ENCODE results near the gene HNRNPF. TPM values are rescaled to one million over a fixed set of nuclear protein-coding genes. Genes with fewer than 3 reads are reported as not detected.
A peak's percentile ranks its signal among the peaks of the same experiment; 100 is the strongest.
"Not testable (repeated sequence)": the region's sequence is repeated elsewhere in the genome, so short reads cannot be mapped to it uniquely, and the experiment has no call there.

Gene HNRNPF
- total and polyA plus RNA-seq, 4 donors, result 79.1 to 237 (median 176) TPM

DNA sequence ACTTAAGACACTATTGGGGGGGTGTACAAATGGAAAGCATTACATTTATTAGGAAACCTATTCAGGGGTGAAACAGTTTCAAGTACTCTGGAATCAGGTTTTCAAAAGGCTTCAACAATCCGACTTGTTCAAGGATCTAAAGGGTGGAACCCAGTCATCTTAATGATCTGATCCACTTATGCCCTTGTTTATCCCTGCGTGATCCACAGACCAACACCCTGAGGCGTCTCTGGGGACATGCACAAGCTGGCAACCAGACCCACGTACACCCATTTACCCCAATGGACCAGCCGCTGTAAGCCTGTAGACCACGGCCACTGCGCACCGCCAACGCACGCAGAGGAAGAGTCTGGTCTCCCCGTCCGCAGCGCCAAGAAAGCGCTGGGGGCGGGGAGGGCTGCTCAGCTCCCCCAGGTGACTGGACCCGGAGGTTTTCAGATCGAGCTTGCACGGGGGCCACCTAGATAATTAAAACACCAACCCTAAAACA, 13.4 kb downstream of the HNRNPF start:
- no peak for TF ChIP-seq CTCF (IDR thresholded peaks at IDR 0.05; ENCODE audit: control extremely low read depth, extremely low read depth)
- Histone ChIP-seq H3K27ac (ENCODE audit: low read depth in 1 of 2, low read length in 1 of 2) (peak overlapping the region; percentile 77 to 94), H3K4me1 (ENCODE audit: control insufficient read depth in 5 of 5, insufficient read depth in 5 of 5, low read length in 5 of 5) (peaks cover 0 to 23% (median 10%) of the 10 kb centered on the region in 5 donors), H3K4me3 (peak overlapping the region; percentile 47), H3K9ac (ENCODE audit: insufficient read depth in 1 of 2, low read length in 2 of 2) (peak overlapping the region in 1 of 2 donors; percentile 62), H3K9me3 (ENCODE audit: control insufficient read depth in 4 of 4, insufficient read depth in 3 of 4, low read length in 3 of 4) (no peaks in the 10 kb centered on the region), H3K36me3 (ENCODE audit: control insufficient read depth in 4 of 4, insufficient read depth in 4 of 4, low read length in 4 of 4) (peaks cover 18 to 40% (median 28%) of the 10 kb centered on the region in 4 donors), H3K27me3 (ENCODE audit: control insufficient read depth in 3 of 3, insufficient read depth in 3 of 3, low read length in 2 of 3) (no peaks in the 10 kb centered on the region)
- DNase-seq (peak in 1 of 3 donors; percentile 36), ATAC-seq (ENCODE audit: insufficient read depth, low FRiP score) (no peak)
- 23 to 57% methylated on average over 18 of the region's 18 CpGs for WGBS, 2 donors

DNA sequence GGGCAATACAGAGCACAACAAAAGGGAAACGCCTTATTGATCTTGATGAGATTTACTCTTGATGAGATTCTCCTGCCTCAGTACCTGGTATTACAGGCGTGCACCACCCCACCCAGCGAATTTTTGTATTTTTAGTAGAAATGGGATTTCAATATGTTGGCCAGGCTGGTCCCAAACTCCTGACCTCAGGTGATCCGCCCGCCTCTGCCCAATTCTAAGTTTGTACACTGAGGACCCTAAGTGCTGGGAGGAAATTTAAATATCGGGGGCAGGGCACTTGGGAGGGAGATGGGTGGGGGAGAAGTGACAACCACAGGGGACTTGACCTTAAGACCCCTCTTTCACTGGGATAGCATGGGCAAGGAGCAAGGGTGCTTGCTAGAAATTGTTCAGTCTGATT, 14.1 kb downstream of the HNRNPF start:
- no peak for TF ChIP-seq CTCF (IDR thresholded peaks at IDR 0.05; ENCODE audit: control extremely low read depth, extremely low read depth)
- Histone ChIP-seq H3K4me1 (ENCODE audit: control insufficient read depth in 5 of 5, insufficient read depth in 5 of 5, low read length in 5 of 5) (peaks cover 0 to 23% (median 10%) of the 10 kb centered on the region in 5 donors), H3K27ac (ENCODE audit: low read depth in 1 of 2, low read length in 1 of 2) (no peak overlapping the region), H3K9me3 (ENCODE audit: control insufficient read depth in 4 of 4, insufficient read depth in 3 of 4, low read length in 3 of 4) (no peaks in the 10 kb centered on the region), H3K36me3 (ENCODE audit: control insufficient read depth in 4 of 4, insufficient read depth in 4 of 4, low read length in 4 of 4) (peaks cover 22 to 47% (median 32%) of the 10 kb centered on the region in 4 donors), H3K27me3 (ENCODE audit: control insufficient read depth in 3 of 3, insufficient read depth in 3 of 3, low read length in 2 of 3) (no peaks in the 10 kb centered on the region), H3K4me3 (no peak overlapping the region), H3K9ac (ENCODE audit: insufficient read depth in 1 of 2, low read length in 2 of 2) (peak overlapping the region in 1 of 2 donors; percentile 62)
- DNase-seq (no peak), ATAC-seq (ENCODE audit: insufficient read depth, low FRiP score) (no peak)
- 85% methylated on average over 6 of the region's 6 CpGs for WGBS, 2 donors

DNA sequence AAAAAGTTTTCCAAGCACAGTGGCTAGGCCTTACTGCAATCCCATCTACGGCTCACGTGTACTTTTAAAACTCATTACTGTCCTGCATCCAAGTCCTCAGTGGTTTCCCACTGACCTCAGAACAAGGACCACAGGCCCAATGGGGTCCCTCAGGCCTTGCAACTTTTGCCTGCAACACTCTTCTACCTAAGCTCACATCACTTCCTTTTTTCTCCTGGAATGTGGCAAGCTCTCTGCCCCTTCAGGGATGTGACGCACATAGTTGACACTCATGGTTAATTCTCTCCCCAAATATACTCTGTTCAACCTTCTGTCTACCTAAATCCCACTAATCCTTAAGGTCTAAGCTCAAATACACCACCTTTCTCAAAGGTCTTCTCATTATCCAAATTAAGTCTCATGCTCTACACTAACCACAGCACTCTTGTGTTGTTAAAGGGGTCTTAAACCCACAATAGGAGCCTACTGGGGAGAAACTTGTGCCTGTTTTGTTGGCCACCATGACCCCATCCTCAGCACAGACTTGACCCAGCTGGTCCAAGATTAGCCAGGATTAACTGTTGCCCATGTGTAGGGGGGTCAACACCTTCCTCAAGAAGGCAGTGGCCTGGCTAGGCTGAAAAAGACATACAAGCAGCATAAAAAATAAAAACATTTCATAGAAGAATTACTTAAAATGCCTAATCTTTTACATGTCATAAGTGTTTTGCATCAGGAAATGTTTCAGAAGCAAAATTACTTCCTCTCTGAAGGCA, 15.2 kb downstream of the HNRNPF start:
- ATAC-seq (ENCODE audit: insufficient read depth, low FRiP score) (no peak), DNase-seq (no peak)
- 72 to 84% methylated on average over 3 of the region's 3 CpGs for WGBS, 2 donors
- TF ChIP-seq CTCF (IDR thresholded peaks at IDR 0.05; ENCODE audit: control extremely low read depth, extremely low read depth), result no peak
- peaks cover 0 to 23% (median 6%) of the 10 kb centered on the region in 5 donors for H3K4me1 ChIP-seq (ENCODE audit: control insufficient read depth in 5 of 5, insufficient read depth in 5 of 5, low read length in 5 of 5)
- no peaks in the 10 kb centered on the region for H3K27me3 ChIP-seq (ENCODE audit: control insufficient read depth in 3 of 3, insufficient read depth in 3 of 3, low read length in 2 of 3)
- no peak overlapping the region for H3K4me3 ChIP-seq
- H3K9me3 ChIP-seq (ENCODE audit: control insufficient read depth in 4 of 4, insufficient read depth in 3 of 4, low read length in 3 of 4), result no peaks in the 10 kb centered on the region
- H3K27ac ChIP-seq (ENCODE audit: low read depth in 1 of 2, low read length in 1 of 2), result peak overlapping the region in 1 of 2 donors; percentile 8
- H3K36me3 ChIP-seq (ENCODE audit: control insufficient read depth in 4 of 4, insufficient read depth in 4 of 4, low read length in 4 of 4), result peaks cover 24 to 47% (median 32%) of the 10 kb centered on the region in 4 donors
- H3K9ac ChIP-seq (ENCODE audit: insufficient read depth in 1 of 2, low read length in 2 of 2), result peak overlapping the region in 1 of 2 donors; percentile 3

GRCh38 chr10:43393186-43393585, 15.8 kb downstream of the HNRNPF start:
- not testable (repeated sequence) for ATAC-seq (ENCODE audit: insufficient read depth, low FRiP score); DNase-seq; H3K9ac ChIP-seq (ENCODE audit: insufficient read depth in 1 of 2, low read length in 2 of 2); H3K9me3 ChIP-seq (ENCODE audit: control insufficient read depth in 4 of 4, insufficient read depth in 3 of 4, low read length in 3 of 4); H3K4me3 ChIP-seq; H3K27ac ChIP-seq (ENCODE audit: low read depth in 1 of 2, low read length in 1 of 2); H3K27me3 ChIP-seq (ENCODE audit: control insufficient read depth in 3 of 3, insufficient read depth in 3 of 3, low read length in 2 of 3)
- Histone ChIP-seq H3K4me1 (ENCODE audit: control insufficient read depth in 5 of 5, insufficient read depth in 5 of 5, low read length in 5 of 5) (peaks cover 0 to 18% (median 3%) of the 10 kb centered on the region in 5 donors), H3K36me3 (ENCODE audit: control insufficient read depth in 4 of 4, insufficient read depth in 4 of 4, low read length in 4 of 4) (peaks cover 25 to 53% (median 36%) of the 10 kb centered on the region in 4 donors)
- WGBS, 2 donors, result 95% methylated on average over 11 of the region's 11 CpGs

Measured in lung (tissue), 12 donors.